Measurements from ENCODE around the gene METTL27.
"Not testable (repeated sequence)": the region's sequence is repeated elsewhere in the genome, so short reads cannot be mapped to it uniquely, and the experiment has no call there.

The METTL27 gene

DNA sequence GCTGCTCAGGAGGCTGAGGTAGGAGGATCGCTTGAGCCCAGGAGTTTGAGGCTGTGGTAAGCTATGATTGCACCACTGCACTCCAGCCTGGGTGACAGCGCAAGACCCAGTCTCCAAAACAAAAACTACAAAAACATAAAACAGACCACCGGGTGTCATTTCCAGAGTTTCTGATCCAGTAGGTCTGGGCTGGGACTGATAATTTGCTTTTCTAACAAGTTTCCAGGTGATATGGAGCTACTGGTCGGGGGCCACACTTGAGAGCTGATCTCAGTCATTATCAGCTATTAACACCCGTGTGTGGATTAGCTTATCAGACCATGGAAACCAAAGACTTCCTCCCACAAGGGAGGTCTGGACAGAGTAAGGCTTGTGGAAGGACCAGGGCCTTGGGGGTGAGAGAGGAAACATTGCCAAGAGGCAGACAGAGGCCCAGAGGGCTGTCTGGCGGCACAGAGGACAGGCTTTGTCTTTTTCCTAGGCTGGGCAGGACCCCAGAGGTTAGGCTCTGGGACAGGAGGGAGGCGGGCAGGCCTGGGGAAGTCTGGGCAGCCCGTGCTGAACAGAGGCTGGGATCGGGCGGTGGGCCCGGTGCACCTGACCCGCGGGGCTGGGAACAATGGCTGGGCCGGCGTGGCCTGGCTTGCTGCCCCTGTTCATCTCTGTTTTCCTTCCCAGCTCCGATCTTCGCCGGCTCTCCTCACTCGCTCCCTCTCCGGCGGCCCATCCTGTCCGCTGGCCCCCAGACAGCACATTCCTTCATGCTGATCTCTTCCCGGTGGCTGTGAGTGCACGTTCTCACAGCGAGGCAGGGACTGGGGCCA is 43.9 kb upstream of the METTL27 start:
- ChIA-PET CTCF (no interaction called here), POLR2A (no interaction called here)
- no peak for DNase-seq (ENCODE audit: extremely low spot score)
- TF ChIP-seq, protein P1, sequence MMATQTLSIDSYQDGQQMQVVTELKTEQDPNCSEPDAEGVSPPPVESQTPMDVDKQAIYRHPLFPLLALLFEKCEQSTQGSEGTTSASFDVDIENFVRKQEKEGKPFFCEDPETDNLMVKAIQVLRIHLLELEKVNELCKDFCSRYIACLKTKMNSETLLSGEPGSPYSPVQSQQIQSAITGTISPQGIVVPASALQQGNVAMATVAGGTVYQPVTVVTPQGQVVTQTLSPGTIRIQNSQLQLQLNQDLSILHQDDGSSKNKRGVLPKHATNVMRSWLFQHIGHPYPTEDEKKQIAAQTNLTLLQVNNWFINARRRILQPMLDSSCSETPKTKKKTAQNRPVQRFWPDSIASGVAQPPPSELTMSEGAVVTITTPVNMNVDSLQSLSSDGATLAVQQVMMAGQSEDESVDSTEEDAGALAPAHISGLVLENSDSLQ (IDR thresholded peaks at IDR 0.05): no peak
- TF ChIP-seq BHLHE40 (IDR thresholded peaks at IDR 0.05; ENCODE audit: borderline replicate concordance) (no peak), CTBP1 (IDR thresholded peaks at IDR 0.05; ENCODE audit: borderline replicate concordance) (no peak), SUZ12 (IDR thresholded peaks at IDR 0.05) (no peak), TARDBP (IDR thresholded peaks at IDR 0.05) (no peak), FOXM1 (IDR thresholded peaks at IDR 0.05; ENCODE audit: borderline replicate concordance) (no peak), FOXA1 (IDR thresholded peaks at IDR 0.05) (no peak), HDGF (IDR thresholded peaks at IDR 0.05; ENCODE audit: borderline replicate concordance) (no peak), FOXK2 (IDR thresholded peaks at IDR 0.05) (no peak), ELF4 (IDR thresholded peaks at IDR 0.05) (no peak), L3MBTL2 (conservative IDR thresholded peaks at IDR 0.05) (no peak), NFRKB (IDR thresholded peaks at IDR 0.05) (no peak)

DNA sequence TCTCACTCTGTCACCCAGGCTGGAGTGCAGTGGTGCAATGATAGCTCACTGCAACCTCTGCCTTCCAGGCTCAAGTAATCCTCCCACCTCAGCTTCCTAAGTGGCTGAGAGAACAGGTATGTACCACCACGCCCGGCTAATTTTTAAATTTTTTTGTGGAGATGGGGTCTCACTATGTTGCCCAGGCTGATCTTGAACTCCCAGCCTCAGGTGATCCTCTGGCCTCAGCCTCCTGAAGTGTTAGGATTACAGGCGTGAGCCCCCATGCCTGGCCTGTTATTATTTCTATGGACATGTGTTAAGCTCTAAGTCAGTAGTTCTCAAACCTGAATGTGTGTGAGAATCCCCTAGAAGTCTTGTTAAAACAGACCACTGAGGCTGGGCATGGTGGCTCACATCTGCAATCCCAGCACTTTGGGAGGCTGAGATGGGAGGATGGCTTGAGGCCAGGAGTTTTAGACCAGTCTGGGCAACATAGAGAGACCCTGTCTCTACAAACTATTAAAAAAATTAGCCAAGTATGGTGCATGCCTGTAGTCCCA is 43.2 kb upstream of the METTL27 start:
- CTCF ChIA-PET: no interaction called here
- no peak for DNase-seq (ENCODE audit: extremely low spot score)
- TF ChIP-seq SUZ12 (IDR thresholded peaks at IDR 0.05) (no peak), ELF4 (IDR thresholded peaks at IDR 0.05) (no peak), BHLHE40 (IDR thresholded peaks at IDR 0.05; ENCODE audit: borderline replicate concordance) (no peak), LEF1 (IDR thresholded peaks at IDR 0.05; ENCODE audit: borderline replicate concordance) (no peak), TARDBP (IDR thresholded peaks at IDR 0.05) (no peak), FOXM1 (IDR thresholded peaks at IDR 0.05; ENCODE audit: borderline replicate concordance) (no peak), CTBP1 (IDR thresholded peaks at IDR 0.05; ENCODE audit: borderline replicate concordance) (no peak), L3MBTL2 (conservative IDR thresholded peaks at IDR 0.05) (no peak), NFRKB (IDR thresholded peaks at IDR 0.05) (no peak), FOXA1 (IDR thresholded peaks at IDR 0.05) (no peak), HDGF (IDR thresholded peaks at IDR 0.05; ENCODE audit: borderline replicate concordance) (no peak), SP1 (IDR thresholded peaks at IDR 0.05) (no peak), FOXK2 (IDR thresholded peaks at IDR 0.05) (no peak), ARNT (IDR thresholded peaks at IDR 0.05) (no peak)
- TF ChIP-seq, protein P1 (IDR thresholded peaks at IDR 0.05): no peak
- POLR2A ChIA-PET: no interaction called here

- POLR2A ChIA-PET; CTCF ChIA-PET; DNase-seq (ENCODE audit: extremely low spot score): not testable (repeated sequence)
These were observed 42.6 kb upstream of the METTL27 start for GRCh38 chr7:73884867-73885422.

DNA sequence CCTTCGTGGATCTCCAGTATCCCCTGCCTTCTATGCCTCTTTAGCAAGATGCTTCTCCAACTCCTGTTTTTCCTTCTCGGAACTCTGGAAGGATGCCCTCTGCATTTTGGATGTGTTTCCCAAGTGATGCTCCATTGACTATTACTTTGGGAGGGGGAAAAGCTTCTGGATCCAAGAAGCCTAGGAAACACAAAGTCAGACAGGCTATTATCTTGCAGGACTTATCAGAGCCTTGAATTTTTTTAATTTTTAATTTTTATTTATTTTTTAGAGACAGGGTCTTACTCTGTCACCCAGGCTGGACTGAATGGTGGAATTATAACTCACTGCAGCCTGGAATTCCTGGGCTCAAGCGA is 39.7 kb upstream of the METTL27 start:
- CTCF ChIA-PET: no interaction called here
- POLR2A ChIA-PET: no interaction called here
- TF ChIP-seq L3MBTL2 (conservative IDR thresholded peaks at IDR 0.05): no peak
- TF ChIP-seq CTBP1 (IDR thresholded peaks at IDR 0.05; ENCODE audit: borderline replicate concordance): no peak
- no peak for TF ChIP-seq FOXK2 (IDR thresholded peaks at IDR 0.05)
- TF ChIP-seq ELF4 (IDR thresholded peaks at IDR 0.05): no peak
- TF ChIP-seq TARDBP (IDR thresholded peaks at IDR 0.05): no peak
- no peak for TF ChIP-seq ZNF384 (IDR thresholded peaks at IDR 0.05)
- TF ChIP-seq NFRKB (IDR thresholded peaks at IDR 0.05): no peak
- TF ChIP-seq SP1 (IDR thresholded peaks at IDR 0.05): no peak
- TF ChIP-seq BHLHE40 (IDR thresholded peaks at IDR 0.05; ENCODE audit: borderline replicate concordance): no peak
- TF ChIP-seq ARNT (IDR thresholded peaks at IDR 0.05): no peak
- TF ChIP-seq, protein P1 (IDR thresholded peaks at IDR 0.05): no peak
- no peak for TF ChIP-seq LEF1 (IDR thresholded peaks at IDR 0.05; ENCODE audit: borderline replicate concordance)
- TF ChIP-seq SUZ12 (IDR thresholded peaks at IDR 0.05): no peak
- TF ChIP-seq FOXA1 (IDR thresholded peaks at IDR 0.05): no peak
- no peak for TF ChIP-seq FOXM1 (IDR thresholded peaks at IDR 0.05; ENCODE audit: borderline replicate concordance)
- no peak for TF ChIP-seq HDGF (IDR thresholded peaks at IDR 0.05; ENCODE audit: borderline replicate concordance)
- DNase-seq (ENCODE audit: extremely low spot score): no peak

- POLR2A ChIA-PET: no interaction called here
- TF ChIP-seq FOXA1 (IDR thresholded peaks at IDR 0.05) (no peak), LEF1 (IDR thresholded peaks at IDR 0.05; ENCODE audit: borderline replicate concordance) (no peak)
- DNase-seq (ENCODE audit: extremely low spot score): no peak
- CTCF ChIA-PET: interaction anchor here (0.9 kb wide), 1 partner anchor 10 kb away, joined by 7 read pairs; no protein-coding TSS in a partner anchor
These were observed 39.2 kb upstream of the METTL27 start for GRCh38 chr7:73881352-73882046.

All from HEK293T (cell line).